Glomerular endothelial cell (primary cell): ENCODE measurements around the gene HECTD1. TPM values are rescaled to one million over a fixed set of nuclear protein-coding genes. Genes with fewer than 3 reads are reported as not detected.
"Not testable (repeated sequence)": the region's sequence is repeated elsewhere in the genome, so short reads cannot be mapped to it uniquely, and the experiment has no call there.

Experiments used
- DNase-seq: peaks from one replicate; pipeline ENCODE4 v3.0.0-alpha.2; 2011; ENCODE audit warnings: low read depth, low spot score; ENCODE audit errors: extremely low read depth
- total RNA-seq: library from RNA; depleted of rRNA; stranded (reverse); fragments of >200 nt; gene quantifications from 2 replicates; pipeline ENCODE4 v1.2.3, GENCODE V29; 2015

Gene HECTD1
- total RNA-seq, 1 donor from 2014 or later: 122 TPM

GRCh38 chr14:31096255-31096654, 111.3 kb downstream of the HECTD1 start:
- no peak for DNase-seq

DNA sequence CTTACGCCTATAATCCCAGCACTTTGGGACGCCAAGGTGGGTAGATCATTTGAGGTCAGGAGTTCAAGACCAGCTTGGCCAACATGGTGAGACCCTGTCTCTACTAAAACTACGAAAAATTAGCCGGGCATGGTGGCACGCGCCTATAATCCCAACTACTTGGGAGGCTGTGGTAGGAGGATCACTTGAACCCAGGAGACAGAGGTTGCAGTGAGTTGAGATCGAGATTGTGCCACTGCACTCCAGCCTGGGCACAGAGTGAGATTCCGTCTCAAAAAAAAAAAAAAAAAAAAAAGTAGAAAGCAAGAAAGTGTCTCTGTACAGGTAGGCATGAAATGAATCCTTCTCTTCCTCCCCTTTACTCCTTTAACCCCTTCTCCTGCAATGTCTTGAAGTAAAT, 111.8 kb downstream of the HECTD1 start:
- DNase-seq: not testable (repeated sequence)

GRCh38 chr14:31093884-31094839, 113.4 kb downstream of the HECTD1 start:
- DNase-seq: not testable (repeated sequence)

DNA sequence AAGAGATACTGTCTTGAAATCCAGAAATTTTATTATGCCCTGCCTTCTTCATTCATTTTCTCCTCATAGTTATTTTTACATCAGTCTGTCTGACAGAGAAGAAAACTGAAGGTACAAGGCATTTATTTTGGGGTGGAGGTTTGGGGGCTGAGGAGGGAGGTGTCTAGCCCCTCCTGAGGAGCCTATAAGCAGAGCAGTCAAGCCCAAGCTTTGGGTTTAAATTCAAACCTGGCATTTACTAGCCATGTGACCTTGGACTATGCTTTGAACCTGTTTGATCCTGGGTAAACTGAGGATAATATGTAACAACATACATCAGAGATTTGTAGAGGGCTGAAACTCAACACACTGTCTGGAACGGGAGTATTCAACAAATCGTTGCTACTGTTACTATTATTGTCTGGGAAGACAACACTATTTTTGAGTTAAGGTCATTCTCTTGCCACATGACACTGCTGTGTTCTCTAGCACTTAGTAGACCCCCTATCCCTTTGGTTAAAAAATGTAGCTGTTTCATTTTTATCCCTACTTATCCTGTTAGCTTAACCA, 115.4 kb downstream of the HECTD1 start:
- DNase-seq: no peak

DNA sequence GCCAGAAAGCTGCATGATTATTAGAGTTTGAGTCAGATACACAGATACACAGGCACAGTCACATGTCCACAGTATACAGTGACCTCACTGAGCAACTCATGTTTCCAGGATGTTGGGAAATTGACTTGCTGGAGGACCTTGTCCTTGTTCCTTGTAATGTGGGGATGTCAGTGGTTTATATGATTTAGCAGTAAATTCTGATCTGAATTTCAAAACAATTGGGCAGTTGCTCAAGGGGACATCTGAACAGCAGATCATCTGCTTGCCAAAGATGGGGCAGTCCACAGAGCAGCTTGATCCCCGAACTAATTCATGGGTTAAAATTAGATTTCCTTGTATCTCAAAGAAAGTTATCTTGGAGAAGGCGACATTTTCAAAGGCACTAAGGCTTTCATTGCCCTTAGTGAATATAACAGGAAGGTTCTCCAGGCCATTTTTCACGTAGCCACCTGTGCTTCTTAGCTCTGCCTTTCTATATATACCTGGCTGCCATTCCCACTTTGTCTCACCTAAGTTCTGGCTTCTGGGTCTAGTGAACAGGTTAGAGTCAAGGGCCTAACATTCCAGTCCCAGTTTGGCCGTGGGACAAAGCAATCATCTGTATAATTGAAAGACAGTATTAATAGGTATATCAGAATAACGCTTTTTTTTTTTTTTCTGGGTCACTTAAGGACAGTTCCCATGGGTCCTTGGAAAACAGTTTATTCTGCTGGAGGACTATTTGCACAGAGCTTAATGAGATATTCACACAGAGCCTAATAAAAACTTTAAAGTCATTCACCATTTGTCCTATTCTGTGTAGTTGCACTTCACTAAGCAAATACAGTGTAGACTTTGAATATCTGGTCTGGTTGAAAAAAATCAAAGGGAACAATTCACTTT, 116.5 kb downstream of the HECTD1 start:
- peak; percentile 36 for DNase-seq

- not testable (repeated sequence) for DNase-seq
Observed at GRCh38 chr14:31086466-31086865, 121.1 kb downstream of the HECTD1 start.

- no peak for DNase-seq
Observed at GRCh38 chr14:31085027-31085426, 122.6 kb downstream of the HECTD1 start.

DNA sequence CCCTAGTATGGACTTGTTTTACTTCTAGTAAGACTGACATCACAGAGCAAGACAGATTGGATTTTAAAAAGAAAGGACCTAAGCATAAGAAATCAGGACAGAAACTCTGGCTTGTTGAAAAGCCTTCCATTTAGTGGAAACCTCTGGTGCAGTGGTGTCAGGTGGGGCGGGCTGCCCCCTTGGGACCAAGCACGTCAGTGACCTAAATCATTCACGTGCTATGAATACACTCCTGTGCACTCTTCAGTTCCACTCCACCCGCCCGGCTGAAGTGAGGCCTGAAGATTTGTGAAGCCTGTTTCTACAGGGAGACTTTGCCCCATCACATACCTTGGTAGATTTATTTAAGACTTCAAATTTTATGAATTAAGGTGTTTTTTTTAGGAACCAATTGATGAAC, 123.2 kb downstream of the HECTD1 start:
- no peak for DNase-seq

DNA sequence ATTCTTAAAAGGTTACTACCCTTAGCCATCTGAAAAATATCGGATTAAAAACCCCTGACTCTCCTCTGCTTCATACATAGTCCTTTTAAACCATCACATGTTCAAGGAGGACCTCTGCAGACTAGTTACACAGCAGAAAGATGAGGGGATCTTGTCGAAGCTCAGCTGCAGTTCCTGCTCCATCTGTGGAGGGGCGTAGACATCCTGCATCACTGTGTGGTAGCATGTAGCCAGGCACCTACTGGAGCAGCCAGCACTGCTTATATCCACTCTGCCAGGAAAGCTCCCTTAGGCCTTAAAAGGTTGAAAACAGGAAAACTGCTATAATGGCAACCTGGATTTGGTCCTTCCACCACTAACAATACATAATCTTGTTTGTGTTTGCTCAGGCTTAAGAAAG, 123.8 kb downstream of the HECTD1 start:
- no peak for DNase-seq

GRCh38 chr14:31080484-31080883, 127.1 kb downstream of the HECTD1 start:
- no peak for DNase-seq

- no peak for DNase-seq
Observed at GRCh38 chr14:31080056-31080455, 127.5 kb downstream of the HECTD1 start.

DNA sequence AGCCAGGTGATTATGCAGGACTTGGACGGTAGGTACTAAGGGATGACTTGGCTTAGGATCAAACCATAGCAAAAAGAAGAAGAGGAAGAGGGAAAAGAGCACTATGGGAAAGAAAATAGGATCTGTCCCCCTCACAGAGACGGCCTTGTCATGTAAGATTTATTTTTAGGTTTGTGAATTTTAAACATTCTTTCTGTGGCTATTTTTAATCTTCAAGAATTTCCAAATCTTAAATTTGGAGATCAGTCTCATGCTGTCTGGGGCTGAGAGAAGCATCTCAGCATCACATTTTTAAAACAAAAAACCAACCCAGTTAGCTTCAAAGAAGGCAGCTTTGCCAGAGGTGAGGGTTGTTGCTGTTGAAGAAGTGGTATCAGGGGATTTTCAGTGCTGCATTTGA, 128.8 kb downstream of the HECTD1 start:
- DNase-seq: no peak

DNA sequence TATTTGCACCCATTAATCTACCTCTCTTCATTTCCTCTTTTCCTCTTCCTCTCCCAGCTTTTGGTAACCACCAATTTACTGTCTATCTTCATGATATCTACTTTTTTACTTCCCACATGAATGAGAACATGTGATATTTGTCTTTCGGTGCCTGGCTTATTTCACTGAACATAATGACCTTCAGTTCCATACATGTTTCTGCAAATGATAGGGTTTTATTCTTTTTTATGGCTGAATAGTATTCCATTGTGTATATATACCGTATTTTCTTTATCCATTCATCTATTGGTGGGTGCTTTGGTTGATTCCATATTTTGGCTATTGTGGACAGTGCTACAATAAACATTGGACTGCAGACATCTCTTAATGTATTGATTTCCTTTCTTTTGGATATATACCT, 132.4 kb downstream of the HECTD1 start:
- DNase-seq: no peak

DNA sequence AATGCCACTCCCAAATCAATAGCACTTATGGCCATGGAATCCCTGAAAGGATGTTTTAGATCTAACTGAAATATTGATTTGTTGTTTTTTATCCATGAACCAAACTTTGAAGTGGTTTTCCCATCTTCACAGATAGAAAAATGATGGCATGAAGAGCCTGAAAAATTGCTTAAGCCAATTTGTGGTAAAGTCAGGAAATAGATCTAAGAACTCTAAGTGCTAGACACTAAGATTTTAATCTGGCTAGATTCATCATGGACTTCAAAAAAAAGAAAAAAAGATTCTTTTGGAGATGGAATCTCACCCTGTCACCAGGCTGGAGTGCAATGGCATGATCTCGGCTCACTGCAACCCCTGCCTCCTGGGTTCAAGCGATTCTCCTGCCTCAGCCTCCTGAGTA, 136.4 kb downstream of the HECTD1 start:
- DNase-seq: no peak

- no peak for DNase-seq
Observed at GRCh38 chr14:31070431-31070830, 137.2 kb downstream of the HECTD1 start.

GRCh38 chr14:31069343-31069742, 138.2 kb downstream of the HECTD1 start:
- DNase-seq: no peak

DNA sequence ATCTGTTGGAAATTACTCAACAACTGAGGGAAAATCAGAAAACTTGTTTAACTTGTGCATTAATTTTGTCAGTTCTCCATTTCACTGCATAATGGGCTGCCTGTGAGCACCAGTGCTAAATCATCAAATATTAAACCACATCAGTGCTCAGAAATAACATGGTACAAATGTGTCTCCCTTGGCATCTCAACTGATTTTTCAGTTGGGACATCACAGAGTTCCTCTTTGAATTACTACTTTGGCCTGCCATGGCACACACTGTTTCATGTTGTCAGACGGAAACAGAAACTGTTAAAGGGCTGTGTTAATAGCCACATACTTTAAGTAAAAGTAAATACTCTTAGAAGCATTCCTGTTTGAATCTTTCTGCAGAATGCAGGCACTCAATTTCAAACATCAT, 139.4 kb downstream of the HECTD1 start:
- no peak for DNase-seq

GRCh38 chr14:31062908-31063307, 144.7 kb downstream of the HECTD1 start:
- DNase-seq: not testable (repeated sequence)

DNA sequence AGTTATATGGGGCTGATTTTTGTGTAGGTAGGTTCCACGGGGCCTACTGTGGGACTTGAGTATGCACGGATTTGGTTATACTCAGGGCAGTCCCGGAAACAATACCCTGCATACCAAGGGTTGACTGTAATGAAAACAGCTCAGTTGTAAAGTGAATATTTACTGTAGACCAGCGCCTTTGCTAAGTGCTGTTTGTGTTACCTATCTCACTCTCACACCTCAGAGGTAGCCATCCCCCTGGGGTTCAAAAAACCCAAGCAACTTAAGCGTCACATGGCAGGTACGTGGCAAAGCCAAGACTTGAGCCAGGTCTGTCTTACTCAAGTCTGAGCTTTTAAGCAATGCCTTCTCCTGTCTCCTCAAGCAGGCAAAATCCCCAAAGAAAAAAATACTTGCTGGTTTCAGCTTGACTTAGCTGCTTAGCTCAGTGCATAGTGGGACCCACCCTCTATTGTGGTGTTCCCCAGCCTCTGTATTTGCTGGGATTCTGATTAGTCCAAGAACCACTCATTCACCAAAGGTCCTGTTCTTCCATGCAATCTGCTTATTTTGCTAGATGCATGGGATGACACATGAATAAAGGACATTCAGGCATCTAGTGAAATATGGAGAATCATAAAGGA, 147.2 kb downstream of the HECTD1 start:
- no peak for DNase-seq

DNA sequence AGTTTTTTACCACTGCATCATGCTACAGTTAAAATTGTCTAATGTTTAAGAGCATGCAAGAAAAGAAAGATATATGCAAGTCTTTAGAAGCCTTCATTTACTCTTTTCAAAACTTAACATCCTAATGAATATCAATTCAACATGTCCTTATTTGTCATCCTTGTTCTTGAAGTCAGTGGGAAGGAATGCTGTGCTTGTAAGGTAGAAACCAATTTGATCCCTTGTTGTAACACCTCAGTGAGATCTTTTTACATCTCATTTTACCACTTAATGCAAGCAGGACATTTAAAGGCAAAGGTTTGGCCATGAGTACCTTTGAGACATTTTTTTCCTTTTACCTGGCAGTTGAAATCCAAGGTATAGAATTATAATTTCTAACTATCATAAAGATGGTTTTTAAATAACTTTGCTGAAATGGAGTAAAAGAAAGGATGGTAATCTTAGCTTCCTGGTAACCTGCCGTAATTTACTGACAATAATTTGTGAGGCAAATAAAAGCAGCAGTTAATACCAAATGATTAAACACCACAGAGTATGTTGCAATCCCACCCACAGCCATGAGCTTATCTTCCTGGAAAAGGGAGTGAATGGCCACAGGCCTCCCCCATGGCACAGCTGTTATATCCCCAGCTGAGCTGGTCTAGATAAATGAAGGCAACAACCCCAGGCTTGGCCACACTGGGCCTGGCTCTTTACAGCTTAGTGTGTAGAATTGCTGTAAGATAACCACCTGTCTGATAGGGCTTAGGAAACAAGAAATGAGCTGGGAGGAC, 148.3 kb downstream of the HECTD1 start:
- DNase-seq: no peak
